ENCODE data around the gene INHBB.

GRCh38 chr2:120299004-120299403 is 46.9 kb upstream of the INHBB start:
- TF ChIP-seq CTCF (IDR thresholded peaks at IDR 0.05 in 4 of 5, conservative IDR thresholded peaks at IDR 0.05 in 1 of 5) (no peak), POLR2A (IDR thresholded peaks at IDR 0.05) (no peak)

All from gastrocnemius medialis (tissue), 4 donors.